KOPT-K1 (cell line): ENCODE measurements around the gene TAF1.
"Not testable (repeated sequence)": the region's sequence is repeated elsewhere in the genome, so short reads cannot be mapped to it uniquely, and the experiment has no call there.

ENCODE experiments used
- H3K27ac ChIP-seq: fragments of 200-600 bp; sonication (generic); 2 replicates; pipeline ENCODE4 v1.5.1; 2016; ENCODE audit warnings: antibody characterized with exemption, mild to moderate bottlenecking, low read depth, low read length; ENCODE audit not compliant: poor library complexity, severe bottlenecking
- H3K36me3 ChIP-seq: fragments of 200-600 bp; sonication (generic); 2 replicates; pipeline ENCODE4 v1.5.1; 2017; ENCODE audit warnings: antibody characterized with exemption, mild to moderate bottlenecking, low read length, moderate library complexity; ENCODE audit not compliant: insufficient read depth
- H3K9me3 ChIP-seq: fragments of 200-600 bp; sonication (generic); 2 replicates; pipeline ENCODE4 v1.5.1; 2017; ENCODE audit warnings: antibody characterized with exemption, low read length, mild to moderate bottlenecking; ENCODE audit not compliant: insufficient read depth, poor library complexity, severe bottlenecking

TAF1 gene

DNA sequence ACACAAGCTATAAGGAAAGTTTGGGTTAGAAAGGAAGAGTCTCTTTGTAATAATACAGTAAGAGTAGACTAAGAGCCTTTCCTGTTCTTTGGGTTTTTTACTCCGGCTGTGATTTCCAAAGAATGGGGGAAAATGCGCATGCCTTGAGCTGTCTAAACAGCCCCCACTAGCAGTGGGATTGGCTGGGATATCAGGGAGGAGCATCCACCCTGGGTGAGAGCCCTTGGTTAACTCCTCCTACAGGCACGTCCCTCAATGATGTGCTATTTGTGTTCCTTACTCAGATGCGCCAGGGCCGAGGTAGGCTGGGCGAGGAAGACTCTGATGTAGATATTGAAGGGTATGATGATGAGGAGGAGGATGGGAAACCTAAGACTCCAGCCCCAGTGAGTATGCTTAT lies 92.7 kb downstream of the TAF1 start:
- Histone ChIP-seq H3K36me3 (peaks cover 96% of the 10 kb centered on the region), H3K27ac (no peak overlapping the region), H3K9me3 (no peaks in the 10 kb centered on the region)

DNA sequence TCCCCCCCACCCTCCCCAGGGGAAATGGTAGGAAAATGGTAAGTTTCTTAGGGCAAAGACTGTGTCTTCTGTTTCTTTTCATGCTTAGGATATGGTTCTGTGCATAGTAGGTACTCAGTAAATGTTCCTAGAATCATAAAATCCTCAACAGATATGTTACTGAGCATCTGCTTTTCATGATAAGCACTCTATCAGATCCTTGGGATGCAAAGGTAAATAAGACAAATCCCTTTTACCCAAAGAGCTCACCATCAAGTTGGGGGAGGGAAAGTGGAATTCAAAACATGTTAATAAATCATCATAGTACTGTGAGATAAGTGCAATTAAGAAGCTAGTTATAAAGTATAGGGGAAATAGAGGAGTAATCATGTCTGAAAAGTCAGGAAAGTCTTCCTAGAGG lies 98.8 kb downstream of the TAF1 start:
- H3K9me3 ChIP-seq, result no peaks in the 10 kb centered on the region
- peaks cover 72% of the 10 kb centered on the region for H3K36me3 ChIP-seq
- no peak overlapping the region for H3K27ac ChIP-seq

DNA sequence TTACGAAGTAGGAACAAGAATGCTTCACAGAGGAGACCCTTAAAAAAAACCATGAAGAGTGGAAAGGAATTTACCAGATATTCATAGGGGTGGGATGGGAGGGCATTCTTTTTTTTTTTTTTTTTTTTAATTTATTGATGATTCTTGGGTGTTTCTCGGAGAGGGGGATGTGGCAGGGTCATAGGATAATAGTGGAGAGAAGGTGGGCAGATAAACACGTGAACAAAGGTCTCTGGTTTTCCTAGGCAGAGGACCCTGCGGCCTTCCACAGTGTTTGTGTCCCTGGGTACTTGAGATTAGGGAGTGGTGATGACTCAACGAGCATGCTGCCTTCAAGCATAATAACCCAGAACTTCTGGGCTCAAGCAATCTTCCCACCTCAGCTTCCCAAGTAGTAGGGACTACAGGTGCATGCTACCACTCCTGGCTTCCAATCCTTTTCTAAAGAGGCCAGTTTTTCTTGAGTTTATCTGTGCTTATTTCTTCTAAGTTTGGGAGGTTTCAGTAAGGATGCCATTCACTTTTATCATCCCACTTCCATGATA lies 100.9 kb downstream of the TAF1 start:
- peaks cover 51% of the 10 kb centered on the region for H3K36me3 ChIP-seq
- H3K27ac ChIP-seq, result no peak overlapping the region

DNA sequence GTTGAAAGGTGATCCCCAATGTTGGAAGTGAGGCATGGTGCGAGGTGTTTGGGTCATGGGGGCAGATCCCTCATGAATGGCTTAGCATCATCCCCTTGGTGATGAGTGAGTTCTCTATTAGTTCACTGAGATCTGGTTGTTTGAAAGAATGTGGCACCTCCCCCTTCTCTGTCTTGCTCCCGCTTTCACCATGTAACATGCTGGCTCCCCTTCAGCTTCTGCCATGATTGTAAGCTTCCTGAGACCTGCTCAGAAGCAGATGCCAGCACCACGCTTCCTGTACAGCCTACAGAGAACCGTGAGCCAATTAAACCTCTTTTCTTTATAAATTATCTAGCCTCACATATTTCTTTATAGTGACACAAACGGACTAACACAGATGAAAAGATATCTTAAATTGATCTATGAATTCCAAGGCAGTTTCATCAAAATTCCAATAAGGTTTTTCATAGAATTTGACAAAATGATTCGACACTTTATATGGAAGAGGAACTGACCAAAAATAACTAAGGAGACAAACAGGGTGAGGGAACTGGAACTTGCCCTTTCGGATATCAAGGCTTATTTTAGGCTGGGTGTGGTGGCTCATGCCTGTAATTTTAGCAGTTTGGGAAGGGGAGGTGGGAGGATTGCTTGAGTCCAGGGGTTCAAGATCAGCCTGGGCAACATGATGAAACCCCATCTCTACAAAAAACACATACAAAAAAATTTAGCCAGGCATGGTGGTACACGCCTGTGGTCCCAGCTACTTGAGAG lies 109.8 kb downstream of the TAF1 start:
- Histone ChIP-seq H3K9me3 (no peaks in the 10 kb centered on the region), H3K27ac (no peak overlapping the region), H3K36me3 (no peaks in the 10 kb centered on the region)

More for the DNA sequence above, 100.9 kb downstream of the TAF1 start:
- H3K9me3 ChIP-seq, result no peaks in the 10 kb centered on the region

DNA sequence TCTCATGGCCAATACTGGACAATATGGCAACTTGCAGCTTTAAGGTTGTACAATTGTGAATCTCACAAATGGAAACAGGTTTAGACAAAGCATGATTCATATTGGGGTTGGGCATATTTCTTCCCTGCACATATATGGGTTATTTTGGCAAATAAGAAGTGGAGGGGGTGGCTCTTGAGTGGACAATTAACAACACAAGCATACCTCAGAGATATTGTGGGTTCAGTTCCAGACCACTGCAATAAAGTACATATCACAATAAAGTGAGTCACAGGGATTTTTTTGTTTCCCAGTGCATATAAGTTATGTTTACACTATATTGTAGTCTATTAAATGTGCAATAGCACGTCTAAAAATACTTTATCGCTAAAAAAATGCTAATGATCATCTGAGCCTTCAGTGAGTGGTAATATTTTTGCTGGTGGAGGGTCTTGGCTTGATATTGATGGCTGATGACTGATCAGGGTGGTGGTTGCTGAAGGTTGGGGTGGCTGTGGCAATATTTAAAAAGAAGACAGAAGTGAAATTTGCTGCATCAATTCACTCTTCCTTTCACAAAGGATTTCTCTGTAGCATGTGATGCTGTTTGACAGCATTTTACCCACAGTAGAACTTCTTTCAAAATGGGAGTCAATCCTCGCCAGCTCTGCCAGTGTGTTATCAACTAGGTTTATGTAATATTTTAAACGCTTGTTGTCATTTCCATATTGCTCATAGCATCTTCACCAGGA lies 116.2 kb downstream of the TAF1 start:
- Histone ChIP-seq H3K36me3 (no peaks in the 10 kb centered on the region), H3K27ac (no peak overlapping the region), H3K9me3 (no peaks in the 10 kb centered on the region)

DNA sequence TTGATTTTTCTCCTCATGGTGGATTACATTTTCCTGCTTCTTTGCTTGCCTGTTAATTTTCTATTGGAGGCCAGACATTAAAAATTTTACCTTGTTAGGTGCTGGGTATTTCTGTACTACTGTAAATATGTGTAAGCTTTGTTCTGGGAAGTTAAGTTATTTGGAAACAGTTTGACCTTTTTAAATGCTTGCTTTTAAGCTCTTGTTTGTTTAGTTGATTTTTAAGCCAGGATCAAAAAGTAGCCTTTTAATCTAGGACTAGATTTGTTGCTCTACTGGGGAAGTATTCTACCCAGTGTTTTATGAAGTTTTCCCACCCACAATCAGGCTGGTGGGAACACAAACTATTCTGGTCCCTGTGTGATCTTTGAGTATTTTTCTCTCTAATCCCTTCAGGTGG lies 121.7 kb downstream of the TAF1 start:
- Histone ChIP-seq H3K36me3 (no peaks in the 10 kb centered on the region), H3K9me3 (no peaks in the 10 kb centered on the region)

DNA sequence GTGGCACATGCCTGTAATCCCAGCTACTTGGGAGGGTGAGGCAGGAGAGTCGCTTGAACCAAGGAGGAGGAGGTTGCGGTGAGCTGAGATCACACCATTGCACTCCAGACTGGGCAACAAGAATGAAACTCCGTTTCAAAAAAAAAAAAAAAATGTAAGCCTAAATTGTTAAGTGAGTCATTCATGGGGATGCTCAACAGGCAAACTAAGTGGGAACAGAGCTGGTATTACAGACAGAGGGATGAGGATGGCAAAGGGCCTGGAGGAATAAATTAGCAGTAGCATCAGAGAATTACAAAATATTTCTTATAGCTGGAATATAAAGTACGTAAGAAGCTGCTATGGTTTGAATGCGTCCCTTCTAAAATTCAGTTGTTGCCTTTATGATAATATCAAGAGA lies 123.4 kb downstream of the TAF1 start:
- Histone ChIP-seq H3K36me3 (no peaks in the 10 kb centered on the region), H3K27ac (no peak overlapping the region), H3K9me3 (no peaks in the 10 kb centered on the region)

More for the DNA sequence above, 121.7 kb downstream of the TAF1 start:
- H3K27ac ChIP-seq, result no peak overlapping the region

DNA sequence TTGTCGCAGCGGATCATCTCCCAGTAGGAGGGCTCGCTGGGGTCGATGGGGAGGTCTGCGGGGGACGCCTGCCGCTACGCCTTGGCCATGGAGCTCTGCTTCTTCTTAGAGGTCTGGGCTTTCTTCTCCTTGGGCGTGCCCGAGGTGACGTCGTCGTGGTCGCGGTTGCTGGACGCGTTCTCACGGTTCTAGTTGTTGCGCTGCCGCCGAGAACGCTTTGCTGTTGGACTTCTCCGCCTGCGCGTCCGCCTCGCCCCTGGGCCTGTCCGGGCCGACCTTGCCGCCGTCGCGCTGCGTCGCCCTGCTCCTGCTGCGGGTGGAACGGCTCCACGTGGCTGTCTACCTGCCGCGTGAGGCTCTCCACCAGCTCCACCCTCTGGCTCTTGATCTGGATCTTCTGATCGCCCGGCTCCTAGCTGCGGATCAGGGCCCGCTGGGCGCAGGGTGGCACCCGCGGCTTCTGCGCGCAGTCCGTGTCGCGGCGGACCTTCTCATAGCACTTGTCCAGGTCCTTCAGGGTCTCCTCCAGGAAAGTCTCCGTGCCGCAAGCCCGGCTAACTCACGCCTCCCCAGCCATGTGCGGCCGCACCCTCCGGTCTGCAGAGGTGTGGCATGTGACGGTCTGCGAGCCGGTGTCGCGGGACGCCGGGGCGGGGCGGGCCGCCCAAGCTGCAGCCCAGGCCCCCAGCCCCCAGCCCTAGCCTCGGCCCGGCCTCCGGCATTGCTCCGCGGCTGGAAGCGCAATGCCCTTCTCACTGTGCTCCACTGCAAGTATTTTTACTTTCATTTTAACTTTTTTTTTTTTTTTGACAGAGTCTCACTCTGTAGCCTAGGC lies 126.3 kb downstream of the TAF1 start:
- Histone ChIP-seq H3K27ac (no peak overlapping the region), H3K9me3 (no peaks in the 10 kb centered on the region)

DNA sequence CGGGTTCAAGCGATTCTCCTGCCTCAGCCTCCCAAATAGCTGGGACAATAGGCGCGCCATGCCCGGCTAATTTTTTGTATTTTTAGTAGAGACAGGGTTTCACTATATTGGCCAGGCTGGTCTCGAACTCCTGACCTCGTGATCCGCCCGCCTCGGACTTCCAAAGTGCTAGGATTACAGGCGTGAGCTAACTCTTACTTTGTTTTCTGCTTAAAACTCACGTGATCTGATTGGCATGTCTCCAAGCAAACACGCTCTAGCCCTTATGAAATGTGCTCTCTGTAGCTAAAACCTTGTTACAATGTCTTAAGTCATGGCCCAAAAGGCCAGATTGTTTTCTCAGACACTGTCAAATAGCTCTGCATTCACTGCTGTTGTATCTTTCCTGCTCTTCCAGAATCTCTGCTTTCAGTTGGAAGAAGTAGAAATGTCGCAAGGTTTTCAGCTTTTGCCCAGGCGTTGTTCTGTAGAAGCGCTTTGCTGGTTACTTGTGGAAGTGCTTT lies 127.0 kb downstream of the TAF1 start:
- H3K27ac ChIP-seq, result no peak overlapping the region
- no peaks in the 10 kb centered on the region for H3K9me3 ChIP-seq
- H3K36me3 ChIP-seq, result no peaks in the 10 kb centered on the region

More for the DNA sequence above, 126.3 kb downstream of the TAF1 start:
- no peaks in the 10 kb centered on the region for H3K36me3 ChIP-seq

DNA sequence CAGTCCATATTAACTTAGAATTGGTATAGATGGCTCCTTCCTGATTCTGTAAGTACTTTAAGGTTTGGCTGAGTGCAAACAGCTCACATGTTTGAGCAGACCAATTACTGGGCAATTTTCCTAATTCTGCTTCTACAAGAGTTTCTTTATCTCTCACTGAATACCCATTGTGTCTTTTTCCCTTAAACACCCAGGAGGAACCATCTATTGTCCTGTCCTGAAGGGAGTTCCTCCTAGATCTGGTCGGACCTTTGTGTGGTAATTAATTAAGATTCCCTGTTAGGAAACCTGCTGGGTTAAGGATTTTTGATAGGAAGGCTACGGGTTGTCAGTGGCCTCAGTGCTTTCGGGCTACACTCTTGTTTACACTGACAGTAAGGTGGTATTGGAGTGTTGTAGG lies 129.8 kb downstream of the TAF1 start:
- not testable (repeated sequence) for H3K36me3 ChIP-seq, H3K9me3 ChIP-seq, H3K27ac ChIP-seq

DNA sequence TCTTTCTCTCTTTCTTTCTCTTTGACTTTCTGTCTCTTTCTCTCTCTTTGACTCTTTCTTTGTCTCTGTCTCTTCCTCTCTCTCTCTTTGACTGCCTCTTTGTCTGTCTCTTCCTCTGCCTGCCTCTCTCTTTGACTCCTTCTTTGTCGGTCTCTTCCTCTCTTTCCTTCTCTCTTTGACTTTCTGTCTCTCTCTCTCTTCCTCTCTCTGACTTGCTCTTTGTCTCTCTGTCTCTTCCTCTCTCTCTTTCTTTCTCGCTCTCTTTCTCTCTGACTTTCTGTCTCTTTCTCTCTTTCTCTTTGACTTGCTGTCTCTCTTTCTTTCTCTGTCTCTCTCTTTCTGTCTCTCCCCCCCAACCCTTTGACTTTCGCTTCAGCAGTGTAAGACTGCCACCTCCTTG lies 130.3 kb downstream of the TAF1 start:
- Histone ChIP-seq H3K36me3 (no peaks in the 10 kb centered on the region), H3K9me3 (no peaks in the 10 kb centered on the region), H3K27ac (no peak overlapping the region)

DNA sequence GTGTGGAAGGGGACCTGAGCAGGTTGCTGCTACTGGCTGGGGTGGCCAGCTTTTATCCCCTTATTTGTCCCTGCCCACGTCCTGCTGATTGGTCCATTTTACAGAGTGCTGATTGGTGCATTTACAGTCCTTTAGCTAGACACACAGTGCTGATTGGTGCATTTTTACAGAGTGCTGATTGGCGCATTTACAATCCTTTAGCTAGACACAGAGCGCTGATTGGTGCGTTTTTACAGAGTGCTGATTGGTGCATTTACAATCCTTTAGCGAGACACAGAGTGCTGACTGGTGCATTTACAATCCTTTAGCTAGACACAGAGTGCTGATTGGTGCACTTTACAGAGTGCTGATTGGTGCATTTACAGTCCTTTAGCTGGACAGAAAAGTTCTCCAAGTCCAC lies 135.9 kb downstream of the TAF1 start:
- H3K27ac ChIP-seq, H3K36me3 ChIP-seq, H3K9me3 ChIP-seq: not testable (repeated sequence)

DNA sequence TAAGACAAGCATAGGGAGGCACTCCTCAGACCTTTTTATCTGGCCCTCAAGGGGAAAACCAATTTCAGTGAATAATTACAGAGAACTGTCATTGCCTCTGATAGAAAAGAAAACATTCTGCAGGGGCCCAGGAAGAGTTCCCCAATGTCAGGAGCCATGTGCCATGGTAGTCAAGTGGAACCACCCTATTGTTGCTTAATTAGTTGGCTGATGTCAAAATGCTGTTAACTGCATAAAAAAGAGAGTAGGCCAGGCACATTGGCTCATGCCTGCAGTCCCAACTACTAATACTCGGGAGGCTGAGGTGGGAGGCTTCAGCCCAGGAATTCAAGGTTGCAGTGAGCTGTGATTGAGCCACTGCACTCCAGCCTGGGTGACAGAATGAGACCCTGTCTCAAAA lies 138.2 kb downstream of the TAF1 start:
- no peaks in the 10 kb centered on the region for H3K36me3 ChIP-seq
- H3K9me3 ChIP-seq, result no peaks in the 10 kb centered on the region
- no peak overlapping the region for H3K27ac ChIP-seq

DNA sequence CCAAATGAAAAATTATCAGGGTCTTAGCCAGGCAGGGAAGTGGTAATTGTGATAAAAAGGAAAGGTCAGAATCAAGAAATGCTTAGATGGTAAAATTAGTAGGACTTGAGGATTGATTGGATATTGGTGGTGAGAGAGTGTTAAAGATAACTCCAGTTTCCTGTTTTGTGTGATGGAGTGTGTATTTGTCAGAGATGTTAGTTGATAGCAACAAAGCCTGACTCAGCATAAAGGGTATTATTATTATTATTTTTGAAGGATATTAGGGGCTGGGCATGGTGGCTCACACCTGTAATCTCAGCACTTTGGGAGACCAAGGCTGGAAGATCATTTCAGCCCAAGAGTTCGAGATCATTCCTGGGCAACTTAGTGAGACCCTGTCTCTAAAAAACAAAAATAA lies 143.1 kb downstream of the TAF1 start:
- Histone ChIP-seq H3K27ac (no peak overlapping the region), H3K36me3 (no peaks in the 10 kb centered on the region), H3K9me3 (no peaks in the 10 kb centered on the region)

DNA sequence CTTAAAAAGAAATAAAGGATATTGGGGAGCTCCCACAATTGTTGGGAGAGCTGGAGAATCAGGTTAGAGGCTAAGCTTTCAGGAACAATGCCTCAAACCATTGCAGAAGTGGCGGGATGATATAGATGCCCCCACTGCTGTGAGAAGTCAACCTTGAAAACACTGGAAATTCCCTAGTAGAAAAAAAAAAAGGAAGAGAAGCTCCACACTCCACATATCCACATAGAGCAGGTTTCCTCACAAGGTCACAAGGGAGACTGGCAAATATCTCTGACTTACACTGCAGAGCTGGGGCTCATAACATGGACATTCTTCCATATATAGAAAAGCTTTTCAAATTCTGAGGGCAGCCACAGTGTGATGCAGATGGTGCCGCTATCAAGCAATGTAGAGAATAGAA lies 144.0 kb downstream of the TAF1 start:
- Histone ChIP-seq H3K9me3 (no peaks in the 10 kb centered on the region), H3K27ac (no peak overlapping the region), H3K36me3 (no peaks in the 10 kb centered on the region)
